Heart left ventricle (tissue), 13 donors: ENCODE results near the gene ZNF521.

Source experiments
- CTCF ChIP-seq, 12 donors: fragments of 200-600 bp; sonication (generic) in 4 of 12; IDR thresholded peaks; one replicate each; pipeline versions ENCODE4 v1.5.0 to v1.8.0; 2018 to 2022; ENCODE audit warnings: antibody characterized with exemption in 12 of 12, mild to moderate bottlenecking in 5 of 12
- POLR2A ChIP-seq, 2 donors: fragments of 450-650 bp; IDR thresholded peaks; one replicate each; pipeline ENCODE4 v1.6.1; 2017; ENCODE audit warnings: antibody characterized with exemption in 2 of 2, mild to moderate bottlenecking in 2 of 2, moderate library complexity in 2 of 2
- donor health status: ischemic (EF 13 %, LVEDD 7.1; RV severe dilation, severe dysfunction).
- donor health status: DM: no; HTN: yes; CAD: no.
- donor health status: DM: no; HTN: no; CAD: no.
- donor health status: ischemic (EF 25% LVEDD 6.9; RV normal size, moderate dysfunction).
- donor health status: ischemic (EF 25% LVEDD 5.7; RV mildly dilated, moderate dysfunction).
- donor health status: ischemic (EF 35%, LVEDD 5.7; RV mildly dilated, moderate dysfunction).
- donor health status: nonischemic (EF 11% LVEDD 7.7; RV severe dilation, severe dysfunction).
- donor health status: DM: yes; HTN: yes; CAD: no.
- donor health status: PGD.
- donor health status: ischemic (EF 29% LVEDD 5.4; RV normal size, mild dysfunction).
- donor health status: nonischemic (EF 23%, LVEDD 6.1; RV moderate dilation, normal function).

DNA sequence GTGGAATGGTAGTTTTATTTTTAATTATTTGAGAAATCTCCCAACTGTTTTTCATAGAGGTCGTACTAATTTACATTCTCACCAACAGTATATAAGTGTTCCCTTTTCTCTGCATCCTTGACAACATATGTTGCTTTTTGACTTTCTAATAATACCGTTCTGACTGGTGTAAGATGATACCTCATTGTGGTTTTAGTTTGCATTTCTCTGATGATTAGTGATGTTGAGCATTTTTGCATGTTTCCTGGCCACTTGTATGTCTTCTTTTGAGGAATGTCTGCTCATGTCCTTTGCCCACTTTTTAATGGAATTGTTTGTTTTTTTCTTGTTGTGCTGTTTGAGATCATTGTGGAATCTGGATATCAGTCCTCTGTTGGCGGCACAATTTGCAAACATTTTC, 242.5 kb downstream of the ZNF521 start:
- TF ChIP-seq POLR2A (IDR thresholded peaks at IDR 0.05), result no peak
- TF ChIP-seq CTCF (IDR thresholded peaks at IDR 0.05), result no peak
